ENCODE measurements around the gene SUN1.

DNA sequence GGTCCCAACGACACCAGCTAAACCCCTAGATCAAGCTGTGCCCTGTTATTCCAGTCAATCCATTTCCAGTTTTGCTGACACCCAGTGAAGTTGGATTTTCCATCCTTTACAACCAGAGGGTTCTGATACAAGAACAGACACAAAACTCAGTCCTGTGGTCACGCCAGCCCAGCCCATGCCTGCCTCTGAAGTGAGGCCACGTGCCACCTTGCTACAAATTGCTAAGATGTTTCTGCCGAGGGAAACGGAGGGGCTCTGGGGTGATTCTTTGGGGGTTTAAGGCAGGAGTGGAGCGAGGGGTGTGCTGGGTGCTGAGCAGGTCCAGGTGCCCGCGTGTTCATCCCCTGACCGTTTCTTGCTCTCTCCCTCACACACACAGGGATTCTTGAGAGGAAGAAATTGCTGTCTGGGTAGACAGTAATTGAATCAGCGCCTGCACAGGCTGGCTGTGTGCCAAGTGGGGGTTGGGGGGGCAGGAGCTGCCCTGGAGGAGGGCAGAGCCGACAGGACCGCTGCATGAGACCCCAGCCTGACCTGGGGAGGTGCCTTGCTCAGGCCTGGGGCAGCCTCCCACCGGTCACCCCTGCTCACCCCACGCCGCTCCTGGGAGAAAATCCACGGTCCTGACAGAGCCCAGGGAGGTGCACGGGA lies 84.1 kb downstream of the SUN1 start:
- no peak for TF ChIP-seq POLR2AphosphoS5 (IDR thresholded peaks at IDR 0.05)
- no peak for TF ChIP-seq CTCF (IDR thresholded peaks at IDR 0.05)
- no peak for TF ChIP-seq POLR2A (IDR thresholded peaks at IDR 0.05)
- TF ChIP-seq EP300 (IDR thresholded peaks at IDR 0.05) = no peak
